Karpas-422 (cell line): ENCODE data around the gene TAOK3. TPM values are rescaled to one million over a fixed set of nuclear protein-coding genes. Genes with fewer than 3 reads are reported as not detected.

ENCODE experiments used
- DNase-seq: peaks from one replicate; pipeline ENCODE4 v3.0.0-alpha.2; 2015
- H2AFZ ChIP-seq: fragments of 200-600 bp; sonication (generic); 2 replicates; pipeline ENCODE4 v1.6.1; 2014; ENCODE audit warnings: antibody characterized with exemption, low read length, mixed read lengths
- H3K27ac ChIP-seq: fragments of 200-600 bp; sonication (generic); 2 replicates; pipeline ENCODE4 v1.5.1; 2014; ENCODE audit warnings: mild to moderate bottlenecking, low read length, moderate library complexity
- H3K27me3 ChIP-seq: fragments of 200-600 bp; sonication (generic); 2 replicates; pipeline ENCODE4 v1.6.1; 2014; ENCODE audit warnings: low read length, mixed read lengths
- H3K36me3 ChIP-seq: fragments of 200-600 bp; sonication (generic); 2 replicates; pipeline ENCODE4 v1.6.1; 2014; ENCODE audit warnings: low read length, mixed read lengths; ENCODE audit not compliant: insufficient read depth
- H3K4me1 ChIP-seq: fragments of 200-600 bp; sonication (generic); 2 replicates; pipeline ENCODE4 v1.6.1; 2014; ENCODE audit warnings: mild to moderate bottlenecking, low read length, mixed read lengths
- H3K4me2 ChIP-seq: fragments of 200-600 bp; sonication (generic); 2 replicates; pipeline ENCODE4 v1.6.1; 2014; ENCODE audit warnings: low read length, low read depth, mild to moderate bottlenecking; ENCODE audit not compliant: poor library complexity, severe bottlenecking
- H3K4me3 ChIP-seq: fragments of 200-600 bp; sonication (generic); 2 replicates; pipeline ENCODE4 v1.5.1; 2014; ENCODE audit warnings: mild to moderate bottlenecking, antibody characterized with exemption, low read length, mixed read lengths
- H3K79me2 ChIP-seq: fragments of 200-600 bp; sonication (generic); 2 replicates; pipeline ENCODE4 v1.6.1; 2014; ENCODE audit warnings: mild to moderate bottlenecking, low read length, mixed read lengths
- H3K9ac ChIP-seq: fragments of 200-600 bp; sonication (generic); 2 replicates; pipeline ENCODE4 v1.6.0; 2014; ENCODE audit warnings: low read length
- H3K9me2 ChIP-seq: fragments of 200-600 bp; sonication (generic), shearing (Covaris generic); replicated peaks from 2 replicates; pipeline ENCODE4 v1.6.0; 2014; ENCODE audit warnings: mild to moderate bottlenecking, low read length, moderate library complexity; ENCODE audit not compliant: insufficient read depth
- H3K9me3 ChIP-seq: fragments of 300-700, 200-600 bp; sonication (generic); 2 replicates; pipeline ENCODE4 v1.6.1; 2014; ENCODE audit warnings: low read length, mixed read lengths
- H4K20me1 ChIP-seq: fragments of 200-600 bp; sonication (generic); 2 replicates; pipeline ENCODE4 v1.6.1; 2014; ENCODE audit warnings: mild to moderate bottlenecking, antibody characterized with exemption, low read length, low read depth; ENCODE audit not compliant: insufficient read depth
- total RNA-seq: library from RNA; depleted of rRNA; stranded (reverse); fragments of >200 nt; shearing (Covaris generic); gene quantifications from 2 replicates; pipeline ENCODE4 v1.2.3, GENCODE V29; 2014; ENCODE audit warnings: low replicate concordance

The TAOK3 gene
- total RNA-seq, 1 experiment from 2014 or later = 86.7 TPM

DNA sequence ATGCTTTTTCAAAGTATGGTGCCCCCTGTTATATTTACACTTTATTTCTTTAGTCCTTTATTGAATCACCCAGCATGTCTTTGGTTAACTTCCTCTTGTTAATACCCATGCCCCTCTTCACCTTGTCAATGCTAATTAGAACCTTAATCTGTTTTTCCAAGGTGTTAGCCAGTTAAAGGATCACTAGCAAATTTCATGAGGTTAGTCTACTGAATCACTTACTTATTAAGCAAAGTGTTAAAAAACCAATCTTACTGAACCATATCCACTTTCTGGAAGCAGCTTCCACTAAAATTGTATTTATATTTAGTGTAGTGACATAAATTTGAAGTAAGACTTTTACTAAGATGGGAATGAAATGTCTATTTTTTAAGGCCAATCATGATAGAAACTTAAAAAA is 27.9 kb downstream of the TAOK3 start:
- H3K9me3 ChIP-seq = no peaks in the 10 kb centered on the region
- H3K4me2 ChIP-seq = peak overlapping the region; percentile 43
- H3K9me2 ChIP-seq = no peaks in the 10 kb centered on the region
- no peaks in the 10 kb centered on the region for H4K20me1 ChIP-seq
- no peak overlapping the region for H3K4me3 ChIP-seq
- H3K27ac ChIP-seq = peak overlapping the region; percentile 82
- no peak for DNase-seq
- peaks cover 100% of the 10 kb centered on the region for H3K79me2 ChIP-seq
- 0 out of 2 replicates have a peak overlapping the region, but pooled peaks have one; percentile 22 for H3K9ac ChIP-seq
- H3K4me1 ChIP-seq = peaks cover 61% of the 10 kb centered on the region
- 0 out of 2 replicates have a peak, but pooled peaks cover 3% of the 10 kb centered on the region for H3K36me3 ChIP-seq
- no peaks in the 10 kb centered on the region for H3K27me3 ChIP-seq
- H2AFZ ChIP-seq = no peak overlapping the region

- Histone ChIP-seq H3K36me3 (0 out of 2 replicates have a peak, but pooled peaks cover 3% of the 10 kb centered on the region), H3K9ac (no peak overlapping the region), H3K79me2 (peaks cover 99% of the 10 kb centered on the region), H3K4me1 (peaks cover 49% of the 10 kb centered on the region), H2AFZ (no peak overlapping the region), H3K9me3 (no peaks in the 10 kb centered on the region), H3K27me3 (no peaks in the 10 kb centered on the region), H4K20me1 (no peaks in the 10 kb centered on the region), H3K9me2 (no peaks in the 10 kb centered on the region), H3K4me3 (no peak overlapping the region), H3K4me2 (no peak overlapping the region), H3K27ac (peak overlapping the region; percentile 32; the same call in 1 of the 2 replicates)
- DNase-seq = no peak
Observed at GRCh38 chr12:118342090-118342489, 30.6 kb downstream of the TAOK3 start.

GRCh38 chr12:118337194-118337838 is 35.4 kb downstream of the TAOK3 start:
- no peak overlapping the region for H3K4me3 ChIP-seq
- H3K9me2 ChIP-seq = no peaks in the 10 kb centered on the region
- H2AFZ ChIP-seq = no peak overlapping the region
- no peaks in the 10 kb centered on the region for H3K27me3 ChIP-seq
- H4K20me1 ChIP-seq = no peaks in the 10 kb centered on the region
- H3K4me1 ChIP-seq = peaks cover 16% of the 10 kb centered on the region
- H3K79me2 ChIP-seq = peaks cover 99% of the 10 kb centered on the region
- H3K9ac ChIP-seq = no peak overlapping the region
- no peaks in the 10 kb centered on the region for H3K9me3 ChIP-seq
- H3K4me2 ChIP-seq = no peak overlapping the region
- H3K27ac ChIP-seq = no peak overlapping the region
- peaks cover 7% of the 10 kb centered on the region; the same call in 1 of the 2 replicates for H3K36me3 ChIP-seq
- no peak for DNase-seq

- peaks cover 96% of the 10 kb centered on the region for H3K79me2 ChIP-seq
- no peak overlapping the region for H3K4me3 ChIP-seq
- H3K27me3 ChIP-seq = no peaks in the 10 kb centered on the region
- no peaks in the 10 kb centered on the region for H3K9me2 ChIP-seq
- H3K27ac ChIP-seq = no peak overlapping the region
- no peak overlapping the region for H3K9ac ChIP-seq
- peaks cover 7% of the 10 kb centered on the region; the same call in 1 of the 2 replicates for H3K36me3 ChIP-seq
- no peaks in the 10 kb centered on the region for H3K9me3 ChIP-seq
- peaks cover 18% of the 10 kb centered on the region for H3K4me1 ChIP-seq
- no peak for DNase-seq
- no peak overlapping the region for H2AFZ ChIP-seq
- no peak overlapping the region for H3K4me2 ChIP-seq
- H4K20me1 ChIP-seq = no peaks in the 10 kb centered on the region
Observed at GRCh38 chr12:118336123-118336522, 36.6 kb downstream of the TAOK3 start.

DNA sequence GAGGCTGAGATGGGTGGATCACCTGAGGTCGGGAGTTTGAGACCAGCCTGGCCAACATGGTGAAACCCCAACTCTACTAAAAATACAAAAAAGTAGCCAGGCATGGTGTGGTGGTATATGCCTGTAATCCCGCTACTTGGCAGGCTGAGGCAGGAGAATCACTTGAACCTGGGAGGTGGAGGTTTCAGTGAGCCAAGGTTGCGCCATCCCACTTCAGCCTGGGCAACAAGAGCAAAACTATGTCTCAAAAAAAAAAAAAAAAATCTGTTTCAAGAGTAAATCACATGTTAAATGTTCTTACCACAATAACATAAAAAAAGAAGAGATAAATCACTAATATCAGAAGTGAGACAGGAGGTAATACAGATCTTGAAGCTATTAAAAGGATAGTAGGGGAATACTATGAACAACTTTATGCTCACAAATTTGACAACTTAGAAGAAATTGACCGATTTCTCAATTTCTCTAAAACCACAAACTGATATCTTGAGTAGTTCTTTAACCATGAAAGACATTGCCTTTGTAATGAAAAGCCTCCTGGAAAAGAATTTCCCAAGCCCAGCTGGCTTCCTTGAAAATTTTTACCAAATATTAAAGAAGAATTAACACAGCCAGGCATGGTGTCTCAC is 37.7 kb downstream of the TAOK3 start:
- Histone ChIP-seq H3K36me3 (peaks cover 7% of the 10 kb centered on the region; the same call in 1 of the 2 replicates), H3K79me2 (peaks cover 96% of the 10 kb centered on the region), H4K20me1 (no peaks in the 10 kb centered on the region), H3K9ac (no peak overlapping the region), H3K4me2 (no peak overlapping the region), H3K9me3 (no peaks in the 10 kb centered on the region), H3K27me3 (no peaks in the 10 kb centered on the region), H3K9me2 (no peaks in the 10 kb centered on the region), H3K4me1 (peaks cover 28% of the 10 kb centered on the region), H3K27ac (no peak overlapping the region), H2AFZ (no peak overlapping the region), H3K4me3 (no peak overlapping the region)
- DNase-seq = no peak

GRCh38 chr12:118334241-118334640 is 38.5 kb downstream of the TAOK3 start:
- peaks cover 96% of the 10 kb centered on the region for H3K79me2 ChIP-seq
- DNase-seq = no peak
- no peaks in the 10 kb centered on the region for H3K9me2 ChIP-seq
- no peak overlapping the region for H2AFZ ChIP-seq
- peaks cover 37% of the 10 kb centered on the region for H3K4me1 ChIP-seq
- H4K20me1 ChIP-seq = no peaks in the 10 kb centered on the region
- no peak overlapping the region for H3K27ac ChIP-seq
- H3K9me3 ChIP-seq = no peaks in the 10 kb centered on the region
- no peak overlapping the region for H3K9ac ChIP-seq
- no peak overlapping the region for H3K4me2 ChIP-seq
- no peak overlapping the region for H3K4me3 ChIP-seq
- H3K27me3 ChIP-seq = no peaks in the 10 kb centered on the region
- peaks cover 13% of the 10 kb centered on the region; the same call in 1 of the 2 replicates for H3K36me3 ChIP-seq

DNA sequence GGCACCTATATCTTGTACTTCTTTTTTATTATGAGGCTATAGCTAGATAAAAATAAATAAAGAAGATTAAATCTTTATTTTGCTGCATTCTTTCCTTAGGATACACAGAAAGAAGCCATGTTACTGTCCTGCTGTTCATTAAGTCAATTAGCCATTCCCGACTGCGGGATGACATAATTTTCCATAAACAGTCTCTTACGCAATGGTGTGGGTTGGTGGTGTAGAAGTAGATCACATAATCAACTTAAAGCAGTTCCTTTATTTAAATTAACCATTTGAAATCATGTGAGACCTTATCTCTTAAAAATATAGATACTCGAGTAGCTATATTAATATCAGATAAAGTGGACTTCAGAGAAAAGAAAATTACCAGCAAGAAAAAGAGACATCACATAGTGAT is 40.2 kb downstream of the TAOK3 start:
- peaks cover 97% of the 10 kb centered on the region for H3K79me2 ChIP-seq
- no peak overlapping the region for H2AFZ ChIP-seq
- no peaks in the 10 kb centered on the region for H3K9me2 ChIP-seq
- H3K36me3 ChIP-seq = peaks cover 13% of the 10 kb centered on the region; the same call in 1 of the 2 replicates
- no peaks in the 10 kb centered on the region for H4K20me1 ChIP-seq
- no peak for DNase-seq
- H3K27ac ChIP-seq = peak overlapping the region; percentile 51
- no peaks in the 10 kb centered on the region for H3K9me3 ChIP-seq
- H3K27me3 ChIP-seq = no peaks in the 10 kb centered on the region
- no peak overlapping the region for H3K4me3 ChIP-seq
- no peak overlapping the region for H3K9ac ChIP-seq
- peaks cover 53% of the 10 kb centered on the region for H3K4me1 ChIP-seq
- H3K4me2 ChIP-seq = no peak overlapping the region

DNA sequence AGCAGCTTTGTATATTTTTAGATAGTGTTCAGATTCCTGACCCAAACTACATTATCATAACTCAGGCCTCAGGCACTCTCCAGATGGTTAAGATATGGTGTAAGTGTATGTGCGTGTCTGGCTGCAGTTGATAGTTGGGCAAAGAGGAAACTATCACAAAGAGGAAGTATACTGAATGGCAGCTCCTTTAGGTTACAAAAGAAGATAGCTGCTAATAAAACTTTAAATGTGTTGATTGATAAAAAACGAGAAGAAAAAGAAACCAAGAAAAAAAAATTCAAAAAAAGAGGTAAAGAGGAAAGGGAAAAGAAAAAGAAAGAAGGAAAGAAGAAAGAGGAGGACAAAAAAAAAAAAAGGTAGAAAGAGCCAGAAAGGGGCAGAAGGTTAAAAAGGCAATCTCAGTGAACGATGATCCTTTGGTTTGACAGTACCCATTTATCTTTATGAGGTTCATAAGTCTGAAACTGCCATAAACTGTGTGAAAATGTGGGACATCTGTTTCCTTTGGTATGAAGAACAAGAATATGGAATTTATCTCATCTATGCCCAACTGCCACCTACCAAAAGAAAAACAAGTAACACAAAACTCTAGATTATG is 42.2 kb downstream of the TAOK3 start:
- peak; percentile 83 for DNase-seq
- Histone ChIP-seq H3K9ac (peak overlapping the region; percentile 31), H3K4me3 (peak overlapping the region; percentile 30)

More for the DNA sequence above, 42.2 kb downstream of the TAOK3 start:
- no peaks in the 10 kb centered on the region for H3K27me3 ChIP-seq
- peaks cover 97% of the 10 kb centered on the region for H3K79me2 ChIP-seq
- peak overlapping the region; percentile 84 for H3K27ac ChIP-seq
- H4K20me1 ChIP-seq = no peaks in the 10 kb centered on the region
- H3K4me1 ChIP-seq = peaks cover 72% of the 10 kb centered on the region
- H3K36me3 ChIP-seq = peaks cover 14% of the 10 kb centered on the region; the same call in 1 of the 2 replicates
- no peaks in the 10 kb centered on the region for H3K9me2 ChIP-seq
- H3K9me3 ChIP-seq = no peaks in the 10 kb centered on the region
- peak overlapping the region; percentile 56 for H3K4me2 ChIP-seq
- H2AFZ ChIP-seq = no peak overlapping the region
